SK-N-SH treated with all-trans-retinoic acid at 6 μM for 48 hours (cell line): ENCODE data around the gene RSF1.
A peak's percentile ranks its signal among the peaks of the same experiment; 100 is the strongest.

ENCODE experiments used
- ATAC-seq: fragments of 200-7000 bp; cut with Tn5 transposase; 3 replicates; pipeline ENCODE4 v1.9.1; 2020; ENCODE audit warnings: mild to moderate bottlenecking, moderate library complexity
- ARNTL ChIP-seq: fragments of 450-650 bp; formaldehyde crosslinking; IDR thresholded peaks from 2 replicates; pipeline ENCODE4 v1.5.0; 2020; ENCODE audit warnings: low read depth, mild to moderate bottlenecking, moderate library complexity, borderline replicate concordance
- BACH2 ChIP-seq: fragments of 250-450 bp; sonication (Bioruptor Pico); IDR thresholded peaks from 2 replicates; pipeline ENCODE4 v1.9.0; 2021; ENCODE audit warnings: mild to moderate bottlenecking, borderline replicate concordance
- CSDC2 ChIP-seq: fragments of 250-450 bp; sonication (Bioruptor Pico); IDR thresholded peaks from 2 replicates; pipeline ENCODE4 v1.5.0; 2020; ENCODE audit warnings: mild to moderate bottlenecking, moderate library complexity
- ESRRG ChIP-seq: fragments of 250-450 bp; sonication (Bioruptor Pico); IDR thresholded peaks from 2 replicates; pipeline ENCODE4 v1.6.1; 2021; ENCODE audit warnings: mild to moderate bottlenecking
- GLIS3 ChIP-seq: fragments of 250-450 bp; sonication (Bioruptor Pico); IDR thresholded peaks from 2 replicates; pipeline ENCODE4 v1.5.0; 2020; ENCODE audit warnings: mild to moderate bottlenecking, moderate library complexity
- ISL1 ChIP-seq: fragments of 250-450 bp; sonication (Bioruptor Pico); IDR thresholded peaks from 2 replicates; pipeline ENCODE4 v2.1.2; 2022; ENCODE audit warnings: mild to moderate bottlenecking, moderate library complexity
- OSR1 ChIP-seq: fragments of 250-450 bp; sonication (Bioruptor Pico); IDR thresholded peaks from 2 replicates; pipeline ENCODE4 v1.8.0; 2022; ENCODE audit warnings: moderate library complexity, mild to moderate bottlenecking, inconsistent platforms
- POU6F1 ChIP-seq: fragments of 250-450 bp; sonication (Bioruptor Pico); IDR thresholded peaks from 2 replicates; pipeline ENCODE4 v1.8.0; 2021; ENCODE audit warnings: low read depth, mild to moderate bottlenecking, moderate library complexity, borderline replicate concordance
- PPARA ChIP-seq: fragments of 250-450 bp; sonication (Bioruptor Pico); IDR thresholded peaks from 2 replicates; pipeline ENCODE4 v1.5.0; 2020; ENCODE audit warnings: mild to moderate bottlenecking, borderline replicate concordance
- RARB ChIP-seq: fragments of 250-450 bp; sonication (Bioruptor Pico); IDR thresholded peaks from 2 replicates; pipeline ENCODE4 v1.8.0; 2021; ENCODE audit warnings: mild to moderate bottlenecking, moderate library complexity
- SNAI2 ChIP-seq: fragments of 250-450 bp; sonication (Bioruptor Pico); IDR thresholded peaks from 2 replicates; pipeline ENCODE4 v1.5.0; 2020; ENCODE audit warnings: mild to moderate bottlenecking, moderate library complexity
- TCF4 ChIP-seq: fragments of 250-450 bp; sonication (Bioruptor Pico); IDR thresholded peaks from 2 replicates; pipeline ENCODE4 v1.8.0; 2021; ENCODE audit warnings: mild to moderate bottlenecking, moderate library complexity, borderline replicate concordance
- TOX ChIP-seq: fragments of 250-450 bp; sonication (Bioruptor Pico); IDR thresholded peaks from 2 replicates; pipeline ENCODE4 v1.8.0; 2021; ENCODE audit warnings: mild to moderate bottlenecking, moderate library complexity, borderline replicate concordance
- ZC3H10 ChIP-seq: fragments of 250-450 bp; sonication (Bioruptor Pico); IDR thresholded peaks from 2 replicates; pipeline ENCODE4 v1.5.1; 2021; ENCODE audit warnings: mild to moderate bottlenecking, moderate library complexity
- ZFP3 ChIP-seq: fragments of 250-450 bp; sonication (Bioruptor Pico); IDR thresholded peaks from 2 replicates; pipeline ENCODE4 v1.5.0; 2020; ENCODE audit warnings: mild to moderate bottlenecking, moderate library complexity
- ZFP30 ChIP-seq: fragments of 450-650 bp; formaldehyde crosslinking; IDR thresholded peaks from 2 replicates; pipeline ENCODE4 v1.5.0; 2022; ENCODE audit warnings: mild to moderate bottlenecking, moderate library complexity
- ZNF565 ChIP-seq: fragments of 450-650 bp; formaldehyde crosslinking; conservative IDR thresholded peaks from 2 replicates; pipeline ENCODE4 v1.5.0; 2020; ENCODE audit warnings: low read depth, mild to moderate bottlenecking, moderate library complexity
- ZNF70 ChIP-seq: fragments of 450-650 bp; formaldehyde crosslinking; IDR thresholded peaks from 2 replicates; pipeline ENCODE4 v1.5.0; 2020; ENCODE audit warnings: mild to moderate bottlenecking, moderate library complexity
- ZNF8 ChIP-seq: fragments of 450-650 bp; formaldehyde crosslinking; IDR thresholded peaks from 2 replicates; pipeline ENCODE4 v1.5.0; 2020; ENCODE audit warnings: mild to moderate bottlenecking, moderate library complexity
- TF ChIP-seq, protein P1 (sequence below): fragments of 250-450 bp; sonication (Bioruptor Pico); IDR thresholded peaks from 2 replicates; pipeline ENCODE4 v1.5.0; 2020; ENCODE audit warnings: mild to moderate bottlenecking, moderate library complexity
- TF ChIP-seq, protein P2 (sequence below): fragments of 250-450 bp; sonication (Bioruptor Pico); IDR thresholded peaks from 2 replicates; pipeline ENCODE4 v1.8.0; 2020; ENCODE audit warnings: mild to moderate bottlenecking, moderate library complexity, borderline replicate concordance
- TF ChIP-seq, protein P3 (sequence below): fragments of 250-450 bp; sonication (Bioruptor Pico); IDR thresholded peaks from 2 replicates; pipeline ENCODE4 v1.5.1; 2020; ENCODE audit warnings: low read depth, mild to moderate bottlenecking, moderate library complexity

Gene RSF1

DNA sequence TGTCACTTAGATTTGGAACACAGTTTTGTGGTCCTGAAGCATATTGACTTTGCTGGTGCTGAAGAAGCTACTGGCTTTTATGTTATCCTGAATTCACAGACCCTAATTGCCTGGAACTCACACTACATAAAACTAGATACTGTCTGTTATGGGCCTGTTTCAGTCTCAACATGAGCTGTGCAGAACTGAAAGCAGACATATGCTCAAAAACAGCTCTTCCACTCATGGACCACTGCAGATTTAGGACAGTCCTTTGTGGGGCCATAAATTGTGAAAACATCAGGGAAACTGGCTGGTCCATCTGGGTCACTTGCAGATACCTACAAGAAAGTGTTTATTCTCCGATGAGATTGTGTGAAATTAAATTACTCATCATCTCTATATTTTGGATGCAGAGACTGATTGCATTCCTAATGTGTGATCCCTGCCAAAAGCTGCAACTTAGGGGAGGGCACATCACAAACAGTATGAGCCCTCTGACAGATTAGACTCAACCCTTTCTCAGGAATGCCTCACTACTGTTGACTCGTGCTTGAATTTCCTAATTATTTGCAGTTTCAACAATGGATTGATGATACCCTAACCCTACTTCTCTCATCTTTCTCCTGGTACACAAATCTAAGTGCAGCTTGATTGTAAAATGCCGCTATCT is 172.7 kb downstream of the RSF1 start:
- TF ChIP-seq ZFP3 (CRISPR knock-in tag), result no peak
- TF ChIP-seq, protein P1, sequence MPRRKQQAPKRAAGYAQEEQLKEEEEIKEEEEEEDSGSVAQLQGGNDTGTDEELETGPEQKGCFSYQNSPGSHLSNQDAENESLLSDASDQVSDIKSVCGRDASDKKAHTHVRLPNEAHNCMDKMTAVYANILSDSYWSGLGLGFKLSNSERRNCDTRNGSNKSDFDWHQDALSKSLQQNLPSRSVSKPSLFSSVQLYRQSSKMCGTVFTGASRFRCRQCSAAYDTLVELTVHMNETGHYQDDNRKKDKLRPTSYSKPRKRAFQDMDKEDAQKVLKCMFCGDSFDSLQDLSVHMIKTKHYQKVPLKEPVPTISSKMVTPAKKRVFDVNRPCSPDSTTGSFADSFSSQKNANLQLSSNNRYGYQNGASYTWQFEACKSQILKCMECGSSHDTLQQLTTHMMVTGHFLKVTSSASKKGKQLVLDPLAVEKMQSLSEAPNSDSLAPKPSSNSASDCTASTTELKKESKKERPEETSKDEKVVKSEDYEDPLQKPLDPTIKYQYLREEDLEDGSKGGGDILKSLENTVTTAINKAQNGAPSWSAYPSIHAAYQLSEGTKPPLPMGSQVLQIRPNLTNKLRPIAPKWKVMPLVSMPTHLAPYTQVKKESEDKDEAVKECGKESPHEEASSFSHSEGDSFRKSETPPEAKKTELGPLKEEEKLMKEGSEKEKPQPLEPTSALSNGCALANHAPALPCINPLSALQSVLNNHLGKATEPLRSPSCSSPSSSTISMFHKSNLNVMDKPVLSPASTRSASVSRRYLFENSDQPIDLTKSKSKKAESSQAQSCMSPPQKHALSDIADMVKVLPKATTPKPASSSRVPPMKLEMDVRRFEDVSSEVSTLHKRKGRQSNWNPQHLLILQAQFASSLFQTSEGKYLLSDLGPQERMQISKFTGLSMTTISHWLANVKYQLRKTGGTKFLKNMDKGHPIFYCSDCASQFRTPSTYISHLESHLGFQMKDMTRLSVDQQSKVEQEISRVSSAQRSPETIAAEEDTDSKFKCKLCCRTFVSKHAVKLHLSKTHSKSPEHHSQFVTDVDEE (CRISPR knock-in tag), result no peak
- TF ChIP-seq ESRRG (CRISPR knock-in tag), result no peak
- TF ChIP-seq, protein P2, sequence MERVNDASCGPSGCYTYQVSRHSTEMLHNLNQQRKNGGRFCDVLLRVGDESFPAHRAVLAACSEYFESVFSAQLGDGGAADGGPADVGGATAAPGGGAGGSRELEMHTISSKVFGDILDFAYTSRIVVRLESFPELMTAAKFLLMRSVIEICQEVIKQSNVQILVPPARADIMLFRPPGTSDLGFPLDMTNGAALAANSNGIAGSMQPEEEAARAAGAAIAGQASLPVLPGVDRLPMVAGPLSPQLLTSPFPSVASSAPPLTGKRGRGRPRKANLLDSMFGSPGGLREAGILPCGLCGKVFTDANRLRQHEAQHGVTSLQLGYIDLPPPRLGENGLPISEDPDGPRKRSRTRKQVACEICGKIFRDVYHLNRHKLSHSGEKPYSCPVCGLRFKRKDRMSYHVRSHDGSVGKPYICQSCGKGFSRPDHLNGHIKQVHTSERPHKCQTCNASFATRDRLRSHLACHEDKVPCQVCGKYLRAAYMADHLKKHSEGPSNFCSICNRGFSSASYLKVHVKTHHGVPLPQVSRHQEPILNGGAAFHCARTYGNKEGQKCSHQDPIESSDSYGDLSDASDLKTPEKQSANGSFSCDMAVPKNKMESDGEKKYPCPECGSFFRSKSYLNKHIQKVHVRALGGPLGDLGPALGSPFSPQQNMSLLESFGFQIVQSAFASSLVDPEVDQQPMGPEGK (CRISPR knock-in tag), result no peak
- no peak for TF ChIP-seq CSDC2 (CRISPR knock-in tag)
- TF ChIP-seq, protein P3, sequence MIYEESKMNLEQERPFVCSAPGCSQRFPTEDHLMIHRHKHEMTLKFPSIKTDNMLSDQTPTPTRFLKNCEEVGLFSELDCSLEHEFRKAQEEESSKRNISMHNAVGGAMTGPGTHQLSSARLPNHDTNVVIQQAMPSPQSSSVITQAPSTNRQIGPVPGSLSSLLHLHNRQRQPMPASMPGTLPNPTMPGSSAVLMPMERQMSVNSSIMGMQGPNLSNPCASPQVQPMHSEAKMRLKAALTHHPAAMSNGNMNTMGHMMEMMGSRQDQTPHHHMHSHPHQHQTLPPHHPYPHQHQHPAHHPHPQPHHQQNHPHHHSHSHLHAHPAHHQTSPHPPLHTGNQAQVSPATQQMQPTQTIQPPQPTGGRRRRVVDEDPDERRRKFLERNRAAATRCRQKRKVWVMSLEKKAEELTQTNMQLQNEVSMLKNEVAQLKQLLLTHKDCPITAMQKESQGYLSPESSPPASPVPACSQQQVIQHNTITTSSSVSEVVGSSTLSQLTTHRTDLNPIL (CRISPR knock-in tag), result no peak
- no peak for TF ChIP-seq PPARA (CRISPR knock-in tag)
- no peak for TF ChIP-seq ZNF8 (CRISPR knock-in tag)
- no peak for TF ChIP-seq RARB
- no peak for TF ChIP-seq ARNTL (CRISPR knock-in tag)
- peak; percentile 32; the same call in 1 of the 3 replicates for ATAC-seq

DNA sequence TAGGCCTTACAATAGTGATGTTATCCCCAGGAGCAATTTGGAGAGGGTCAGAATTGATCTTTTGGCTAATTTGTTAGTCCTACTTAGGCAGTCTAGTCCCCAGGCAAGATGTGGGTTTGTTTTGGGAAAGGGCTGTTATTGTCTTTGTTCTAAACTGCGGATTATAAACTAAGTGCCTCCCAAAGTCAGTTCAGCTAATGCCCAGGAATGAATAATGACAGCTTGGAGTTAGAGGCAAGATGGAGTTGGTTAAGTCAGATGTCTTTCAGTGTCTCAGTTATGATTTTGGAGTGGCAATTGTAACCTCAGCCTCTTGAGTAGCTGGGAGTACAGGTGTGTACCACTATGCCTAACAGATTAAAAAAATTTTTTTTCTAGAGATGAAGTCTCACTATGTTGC is 175.6 kb downstream of the RSF1 start:
- ATAC-seq, result no peak
- TF ChIP-seq ZC3H10 (CRISPR knock-in tag), result no peak
- TF ChIP-seq CSDC2 (CRISPR knock-in tag), result no peak
- no peak for TF ChIP-seq POU6F1
- TF ChIP-seq, protein P1 (CRISPR knock-in tag), result no peak
- TF ChIP-seq ARNTL (CRISPR knock-in tag), result no peak
- no peak for TF ChIP-seq SNAI2 (CRISPR knock-in tag)
- TF ChIP-seq ISL1 (CRISPR knock-in tag), result no peak
- no peak for TF ChIP-seq TCF4

- ATAC-seq, result no peak
- TF ChIP-seq ZNF70 (CRISPR knock-in tag), result no peak
- no peak for TF ChIP-seq BACH2 (CRISPR knock-in tag)
- no peak for TF ChIP-seq RARB
- no peak for TF ChIP-seq TCF4
- no peak for TF ChIP-seq TOX (CRISPR knock-in tag)
- no peak for TF ChIP-seq CSDC2 (CRISPR knock-in tag)
- TF ChIP-seq OSR1 (CRISPR knock-in tag), result no peak
- no peak for TF ChIP-seq ZFP30 (CRISPR knock-in tag)
- no peak for TF ChIP-seq ZNF8 (CRISPR knock-in tag)
- TF ChIP-seq GLIS3 (CRISPR knock-in tag), result no peak
- TF ChIP-seq, protein P1 (CRISPR knock-in tag), result no peak
- TF ChIP-seq ZNF565 (CRISPR knock-in tag), result no peak
- TF ChIP-seq ESRRG (CRISPR knock-in tag), result no peak
- TF ChIP-seq ARNTL (CRISPR knock-in tag), result no peak
- TF ChIP-seq, protein P2 (CRISPR knock-in tag), result no peak
Measured at GRCh38 chr11:77642228-77642627, 178.3 kb downstream of the RSF1 start.
